Measurements from ENCODE around the gene CLMP. TPM values are rescaled to one million over a fixed set of nuclear protein-coding genes. Genes with fewer than 3 reads are reported as not detected.
"Not testable (repeated sequence)": the region's sequence is repeated elsewhere in the genome, so short reads cannot be mapped to it uniquely, and the experiment has no call there.

The CLMP gene
- total RNA-seq, 3 donors from 2014 or later (not counting 1 experiment from before 2014, with no cell fraction given) = 0.07 to 0.45 TPM; not detected in 1

GRCh38 chr11:123062158-123062891, 132.7 kb downstream of the CLMP start:
- peaks cover 47% of the 10 kb centered on the region for H3K4me1 ChIP-seq (ENCODE audit: control insufficient read depth, insufficient read depth, low read length)
- H3K36me3 ChIP-seq (ENCODE audit: control insufficient read depth, insufficient read depth, low read length) = peaks cover 39% of the 10 kb centered on the region
- no peaks in the 10 kb centered on the region for H3K9me3 Mint-ChIP-seq
- peaks cover 68 to 71% of the 10 kb centered on the region in 2 donors for H3K4me1 Mint-ChIP-seq
- H3K27me3 ChIP-seq (ENCODE audit: control insufficient read depth, insufficient read depth, low read length) = no peaks in the 10 kb centered on the region
- H3K9me3 ChIP-seq (ENCODE audit: control insufficient read depth, insufficient read depth, low read length) = no peaks in the 10 kb centered on the region
- ATAC-seq (peak; percentile 78 to 93 (median 84)), DNase-seq (peak; percentile 98 to 99)
- peak overlapping the region; percentile 98 for H3K27ac ChIP-seq (ENCODE audit: low read length)
- H3K36me3 Mint-ChIP-seq = peaks cover 39% of the 10 kb centered on the region
- intact Hi-C loops (cut with micrococcal nuclease) = loop anchor here (5.0 kb wide), 1 partner anchor 210 kb away; no protein-coding TSS in a partner anchor
- no peaks in the 10 kb centered on the region for H3K27me3 Mint-ChIP-seq (ENCODE audit: low read depth in 2 of 2)
- H3K27ac Mint-ChIP-seq = peak overlapping the region; percentile 99 to 100
- WGBS (ENCODE audit: insufficient coverage) = under 1% methylated on average over 63 of the region's 63 CpGs
- peak overlapping the region; percentile 98 for H3K4me3 Mint-ChIP-seq
- no peak for TF ChIP-seq CTCF (IDR thresholded peaks at IDR 0.05)
- peak overlapping the region; percentile 91 for H3K4me3 ChIP-seq (ENCODE audit: low read length)

GRCh38 chr11:123061403-123062157, 133.5 kb downstream of the CLMP start, which contains the start of gene HSPA8:
TSS of gene HSPA8 (minus strand) at chr11:123062136. CDS start at chr11:123061324, 812 bp downstream.
- H3K27me3 ChIP-seq (ENCODE audit: control insufficient read depth, insufficient read depth, low read length) = no peaks in the 10 kb centered on the region
- peaks cover 53% of the 10 kb centered on the region for H3K4me1 ChIP-seq (ENCODE audit: control insufficient read depth, insufficient read depth, low read length)
- DNase-seq (peak in 1 of 2 donors; percentile 73), ATAC-seq (no peak)
- Mint-ChIP-seq H3K27ac (peak within 1 kb of the TSS; percentile 99 to 100), H3K27me3 (ENCODE audit: low read depth in 2 of 2) (no peaks in the 10 kb centered on the region), H3K4me3 (peak within 1 kb of the TSS; percentile 98), H3K4me1 (peaks cover 75 to 79% of the 10 kb centered on the region in 2 donors), H3K36me3 (peaks cover 44% of the 10 kb centered on the region), H3K9me3 (no peaks in the 10 kb centered on the region)
- no peak for TF ChIP-seq CTCF (IDR thresholded peaks at IDR 0.05)
- intact Hi-C loops (cut with micrococcal nuclease) = loop anchor here (5.0 kb wide), 1 partner anchor 209 kb away; no protein-coding TSS in a partner anchor
- H3K27ac ChIP-seq (ENCODE audit: low read length) = peak within 1 kb of the TSS; percentile 98
- H3K4me3 ChIP-seq (ENCODE audit: low read length) = peak within 1 kb of the TSS; percentile 91
- no peaks in the 10 kb centered on the region for H3K9me3 ChIP-seq (ENCODE audit: control insufficient read depth, insufficient read depth, low read length)
- under 1% methylated on average over 45 of the region's 45 CpGs for WGBS (ENCODE audit: insufficient coverage)
- peaks cover 47% of the 10 kb centered on the region for H3K36me3 ChIP-seq (ENCODE audit: control insufficient read depth, insufficient read depth, low read length)

- Mint-ChIP-seq H3K27ac (peak overlapping the region; percentile 99 to 100), H3K4me1 (peaks cover 74 to 83% of the 10 kb centered on the region in 2 donors), H3K36me3 (peaks cover 50% of the 10 kb centered on the region), H3K4me3 (peak overlapping the region; percentile 98), H3K9me3 (no peaks in the 10 kb centered on the region), H3K27me3 (ENCODE audit: low read depth in 2 of 2) (no peaks in the 10 kb centered on the region)
- H3K4me1 ChIP-seq (ENCODE audit: control insufficient read depth, insufficient read depth, low read length) = peaks cover 60% of the 10 kb centered on the region
- intact Hi-C loops (cut with micrococcal nuclease) = loop anchor here (5.0 kb wide), 1 partner anchor 208 kb away; no protein-coding TSS in a partner anchor
- no peak for ATAC-seq
- H3K27me3 ChIP-seq (ENCODE audit: control insufficient read depth, insufficient read depth, low read length) = no peaks in the 10 kb centered on the region
- peak overlapping the region; percentile 98 for H3K27ac ChIP-seq (ENCODE audit: low read length)
- WGBS (ENCODE audit: insufficient coverage) = under 1% methylated on average over 8 of the region's 8 CpGs
- peak in 1 of 2 donors; percentile 35 for DNase-seq
- H3K4me3 ChIP-seq (ENCODE audit: low read length) = peak overlapping the region; percentile 91
- peaks cover 58% of the 10 kb centered on the region for H3K36me3 ChIP-seq (ENCODE audit: control insufficient read depth, insufficient read depth, low read length)
- no peaks in the 10 kb centered on the region for H3K9me3 ChIP-seq (ENCODE audit: control insufficient read depth, insufficient read depth, low read length)
- TF ChIP-seq CTCF (IDR thresholded peaks at IDR 0.05) = no peak
Measured at GRCh38 chr11:123060277-123061000, 134.6 kb downstream of the CLMP start.

GRCh38 chr11:123059041-123059920, 135.8 kb downstream of the CLMP start:
- H3K9me3 Mint-ChIP-seq; ATAC-seq; intact Hi-C loops (cut with micrococcal nuclease); H3K27me3 Mint-ChIP-seq (ENCODE audit: low read depth in 2 of 2); H3K9me3 ChIP-seq (ENCODE audit: control insufficient read depth, insufficient read depth, low read length); H3K27me3 ChIP-seq (ENCODE audit: control insufficient read depth, insufficient read depth, low read length): not testable (repeated sequence)
- Mint-ChIP-seq H3K36me3 (peaks cover 50% of the 10 kb centered on the region), H3K27ac (peak overlapping the region; percentile 99 to 100), H3K4me3 (peak overlapping the region; percentile 98), H3K4me1 (peaks cover 80 to 88% of the 10 kb centered on the region in 2 donors)
- H3K36me3 ChIP-seq (ENCODE audit: control insufficient read depth, insufficient read depth, low read length) = peaks cover 67% of the 10 kb centered on the region
- peak overlapping the region; percentile 91 for H3K4me3 ChIP-seq (ENCODE audit: low read length)
- peak overlapping the region; percentile 28 for H3K27ac ChIP-seq (ENCODE audit: low read length)
- peak in 1 of 2 donors; percentile 34 for DNase-seq
- peaks cover 58% of the 10 kb centered on the region for H3K4me1 ChIP-seq (ENCODE audit: control insufficient read depth, insufficient read depth, low read length)
- WGBS (ENCODE audit: insufficient coverage) = 32% methylated on average over 18 of the region's 18 CpGs

All from natural killer cell (primary cell).